NCI-H2081 treated with DMSO at 0.1 percent for 48 hours (cell line): ENCODE measurements around the gene COL9A2.

ENCODE experiments used
- DNase-seq: peaks from one replicate; lab custom pipeline; 2025; lab: John Stamatoyannopoulos, UW

Gene COL9A2

DNA sequence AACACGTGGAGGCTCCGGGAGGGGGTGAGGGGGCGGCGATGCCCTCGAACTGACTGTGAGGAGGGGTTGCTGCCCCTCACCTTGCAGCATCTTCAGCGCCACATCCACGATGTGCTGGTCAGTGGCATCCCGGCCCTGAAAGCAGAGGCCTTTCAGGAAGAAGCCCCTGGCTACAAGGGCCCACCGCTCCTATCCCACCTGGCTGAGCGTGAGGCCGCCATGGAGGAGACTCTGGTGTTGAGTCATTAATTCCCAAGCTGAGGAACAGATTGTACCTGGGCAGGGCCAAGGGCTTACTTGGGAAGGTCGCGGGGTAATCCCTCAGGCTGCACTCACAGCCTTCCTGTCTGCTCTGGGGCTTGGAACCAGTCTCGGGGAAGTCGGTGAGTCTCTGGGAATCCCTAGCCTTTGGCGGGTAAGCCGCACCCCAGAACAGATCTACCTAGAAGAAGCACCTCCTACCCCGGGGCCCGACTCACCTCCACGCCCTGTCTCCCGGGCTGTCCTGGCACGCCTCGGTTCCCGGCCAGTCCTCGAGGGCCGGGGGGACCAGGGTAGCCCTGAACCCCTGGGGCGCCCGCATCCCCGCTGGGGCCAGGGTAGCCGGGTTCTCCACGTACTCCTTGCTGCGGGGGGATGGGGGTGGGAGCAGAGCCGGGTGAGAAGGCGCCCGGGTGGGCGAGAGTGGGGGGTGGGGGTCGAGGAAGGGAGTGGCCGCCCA is 13.9 kb downstream of the COL9A2 start:
- DNase-seq: no peak

DNA sequence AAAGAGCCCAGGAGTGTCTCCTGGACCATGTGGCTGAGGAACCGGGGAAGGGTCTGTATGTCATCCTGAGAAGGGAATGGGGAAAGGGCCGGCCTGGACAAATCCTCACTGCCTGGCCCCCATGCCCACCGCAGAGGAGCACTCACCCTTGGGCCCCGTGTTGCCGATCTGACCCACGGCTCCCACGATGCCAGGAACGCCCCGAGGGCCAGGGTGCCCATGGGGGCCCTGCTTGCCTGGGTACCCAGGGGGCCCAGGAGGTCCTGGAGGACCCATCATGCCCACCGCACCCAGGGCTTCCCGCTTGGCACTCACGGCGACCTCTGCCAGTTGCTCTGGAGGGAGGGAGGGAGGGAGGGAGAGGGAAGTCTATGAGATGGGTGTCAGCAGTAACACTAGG is 14.6 kb downstream of the COL9A2 start:
- no peak for DNase-seq

DNA sequence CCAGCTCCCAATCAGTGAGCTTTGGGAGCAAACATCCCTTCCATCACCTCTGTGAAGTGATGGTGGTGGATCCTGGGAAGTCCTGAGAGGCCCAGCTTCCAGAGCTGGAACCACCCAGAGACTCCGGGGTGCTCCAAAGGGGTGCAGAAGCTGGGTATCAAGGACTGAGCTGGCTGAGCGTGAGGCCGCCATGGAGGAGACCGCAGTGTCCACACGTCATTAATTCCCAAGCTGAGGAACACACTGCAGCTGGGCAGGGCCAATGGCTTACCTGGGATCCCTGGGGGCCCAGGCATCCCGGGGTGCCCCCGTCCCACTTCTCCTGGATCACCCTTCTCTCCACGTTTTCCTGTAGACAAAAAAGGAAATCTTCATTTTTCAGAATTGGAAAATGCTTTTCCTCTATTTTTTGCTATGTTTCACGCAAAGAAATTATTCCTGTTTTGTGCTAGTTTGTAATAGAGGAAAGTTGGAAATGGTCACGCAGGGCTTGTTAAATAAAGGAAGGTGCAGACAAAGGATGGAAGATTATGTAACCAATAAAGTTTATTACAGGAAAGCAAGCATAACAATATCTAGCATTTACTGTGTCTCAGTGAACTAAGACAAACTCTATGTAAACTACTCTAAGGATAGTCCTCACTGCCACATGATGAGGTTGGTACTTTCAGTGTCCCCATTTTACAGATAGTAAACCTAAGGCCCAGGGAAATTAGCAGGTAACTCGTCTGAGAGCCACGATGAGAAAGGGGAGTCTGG is 15.4 kb downstream of the COL9A2 start:
- DNase-seq: no peak

DNA sequence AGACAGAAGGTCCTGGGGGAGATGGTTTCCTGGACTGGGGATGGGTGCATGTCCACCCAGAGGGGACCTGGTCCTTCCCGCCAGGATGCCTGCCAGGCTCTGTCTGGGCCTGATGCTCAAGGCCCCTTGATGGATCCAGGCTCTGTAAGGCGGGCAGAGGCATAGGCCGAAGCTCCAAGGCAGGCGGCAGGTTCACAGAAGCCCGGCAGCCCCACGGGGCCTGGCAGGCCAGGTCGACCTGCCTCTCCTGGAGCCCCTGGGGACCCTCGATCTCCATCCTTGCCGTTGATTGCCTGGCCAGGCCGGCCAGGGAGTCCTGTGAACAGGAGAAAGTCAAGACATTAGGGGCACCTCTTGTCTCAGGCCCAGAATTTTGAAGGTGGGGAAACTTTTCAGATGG is 16.0 kb downstream of the COL9A2 start:
- no peak for DNase-seq

DNA sequence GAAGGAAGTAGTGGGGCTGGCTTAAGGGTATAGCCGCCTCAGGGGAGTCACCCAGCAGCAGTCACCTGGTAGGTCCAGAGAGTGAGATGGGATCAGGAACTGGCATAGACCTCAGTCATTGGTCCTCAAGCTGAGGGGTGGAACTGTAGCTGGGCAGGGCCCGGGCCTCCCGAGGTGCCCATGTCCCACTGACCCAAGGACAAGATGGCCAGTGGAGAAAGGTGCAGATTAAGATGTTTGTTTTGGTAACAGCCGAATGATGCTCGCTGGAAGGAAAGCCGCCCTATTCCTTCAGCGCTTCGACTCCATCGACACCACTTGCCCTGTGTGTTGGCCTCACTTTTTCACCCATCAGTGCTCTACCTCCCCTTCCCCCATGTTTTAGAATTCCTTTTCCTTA is 16.4 kb downstream of the COL9A2 start:
- DNase-seq: no peak

DNA sequence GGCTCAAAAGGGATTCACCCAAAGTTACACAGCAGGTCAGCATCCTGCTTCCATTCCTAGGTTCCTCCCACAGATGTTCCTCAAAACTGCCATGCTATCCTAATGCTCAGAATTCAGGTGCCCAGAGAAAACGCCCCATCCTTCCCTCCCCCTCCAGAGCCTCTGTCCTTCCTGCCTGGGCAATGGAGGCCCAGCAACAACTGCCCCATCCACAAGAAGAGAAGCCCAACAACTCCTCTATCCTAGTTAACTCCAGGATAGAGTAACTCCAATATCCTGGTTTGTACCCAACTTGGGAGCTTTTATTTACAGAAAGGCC is 16.9 kb downstream of the COL9A2 start:
- no peak for DNase-seq

DNA sequence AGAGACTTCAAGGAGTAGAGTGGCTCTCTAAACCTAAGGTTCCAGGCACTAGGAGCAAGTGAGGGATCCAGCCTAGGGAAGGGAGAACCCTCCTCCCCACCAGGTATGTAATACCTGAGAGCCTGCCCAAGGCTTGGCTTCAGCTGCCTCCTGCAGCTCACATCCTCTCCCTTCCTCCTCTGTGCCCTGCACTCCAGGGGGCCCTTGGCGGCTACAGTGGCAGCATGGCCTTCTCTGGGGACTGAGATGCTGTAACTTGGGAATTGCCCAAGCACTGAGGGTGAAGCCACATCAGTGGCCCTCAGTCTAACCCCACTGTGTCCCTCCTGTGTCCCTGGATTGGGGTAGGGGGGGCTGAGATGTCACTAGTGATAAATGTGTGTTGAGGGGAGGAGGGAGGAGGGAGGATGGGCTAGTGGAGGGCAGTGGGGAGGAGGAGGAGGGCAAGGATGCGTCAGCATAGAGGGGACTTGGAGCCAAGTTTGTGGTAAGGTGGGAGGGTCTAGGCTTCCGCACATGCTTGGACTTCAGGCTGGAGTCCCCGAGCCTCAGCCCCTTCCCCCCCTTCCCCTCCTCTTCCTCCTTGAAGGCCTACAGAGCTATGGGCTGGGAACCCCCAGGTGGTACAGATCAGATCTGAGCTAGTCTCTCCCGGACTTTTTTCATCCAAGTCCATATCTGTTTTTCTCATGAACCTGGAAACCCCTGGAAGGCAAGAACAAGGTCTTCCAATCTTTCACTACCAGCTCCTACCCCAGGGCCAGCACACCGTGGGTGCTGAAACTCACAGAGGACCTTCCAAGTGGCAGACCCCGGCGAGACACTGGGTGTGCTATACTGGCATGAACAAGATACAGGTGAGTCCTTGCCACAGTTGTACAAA is 17.5 kb downstream of the COL9A2 start:
- no peak for DNase-seq

DNA sequence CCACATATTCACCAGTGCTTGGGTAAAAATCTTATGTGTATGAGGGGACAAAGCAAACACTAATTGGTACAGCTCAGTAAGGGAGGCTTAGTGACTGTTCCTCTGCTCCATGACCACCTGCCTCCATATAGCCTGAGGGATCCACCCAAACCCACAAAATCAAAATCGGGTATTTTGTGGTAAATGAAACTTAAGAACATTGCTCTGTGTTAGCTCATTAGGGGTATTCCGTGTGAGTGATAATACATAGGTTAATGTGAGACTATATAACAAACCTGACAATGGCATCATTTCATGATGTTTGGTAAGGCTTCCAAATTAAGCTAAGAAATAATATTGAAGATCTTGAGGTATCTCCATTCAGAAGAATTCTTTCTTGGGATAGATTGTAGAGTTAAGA is 25.8 kb downstream of the COL9A2 start:
- DNase-seq: no peak

DNA sequence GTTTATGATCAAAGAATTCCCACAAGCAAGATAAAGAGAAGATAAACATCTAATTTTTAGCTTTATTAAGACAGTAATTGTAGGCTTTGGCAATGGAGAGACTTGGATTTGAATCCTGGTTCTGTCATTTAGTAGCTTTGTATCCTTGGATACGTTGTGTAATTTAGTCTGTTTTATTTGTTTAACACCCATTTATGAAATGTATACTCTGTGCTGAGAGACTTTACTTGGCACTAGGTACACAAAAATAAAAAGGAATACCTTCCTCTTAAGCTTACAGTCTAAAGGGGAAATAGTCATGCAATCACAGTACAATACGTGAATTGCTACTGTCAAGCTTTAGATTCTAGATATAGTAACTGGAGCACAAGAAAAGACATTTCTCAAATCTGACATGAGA is 35.2 kb downstream of the COL9A2 start:
- DNase-seq: peak; percentile 84

DNA sequence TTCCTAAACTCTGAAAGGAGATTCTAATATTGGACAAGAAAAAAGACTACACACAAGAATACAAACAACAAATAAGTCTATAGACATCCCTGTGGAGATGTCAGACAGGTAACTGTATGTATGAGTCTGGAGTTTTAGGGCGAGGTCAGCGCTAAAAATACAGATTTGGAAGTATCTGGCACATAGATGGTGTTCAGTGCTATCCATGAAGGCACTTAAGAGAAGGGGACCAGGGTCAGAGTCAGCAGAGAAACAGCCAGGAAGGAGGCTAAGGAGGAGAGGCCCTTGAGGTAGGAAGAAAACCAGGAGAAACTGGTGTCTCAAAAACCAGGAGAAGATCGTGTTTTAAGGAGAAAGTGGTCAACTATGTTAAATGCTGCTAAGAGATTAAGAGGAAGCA is 41.0 kb downstream of the COL9A2 start:
- no peak for DNase-seq

DNA sequence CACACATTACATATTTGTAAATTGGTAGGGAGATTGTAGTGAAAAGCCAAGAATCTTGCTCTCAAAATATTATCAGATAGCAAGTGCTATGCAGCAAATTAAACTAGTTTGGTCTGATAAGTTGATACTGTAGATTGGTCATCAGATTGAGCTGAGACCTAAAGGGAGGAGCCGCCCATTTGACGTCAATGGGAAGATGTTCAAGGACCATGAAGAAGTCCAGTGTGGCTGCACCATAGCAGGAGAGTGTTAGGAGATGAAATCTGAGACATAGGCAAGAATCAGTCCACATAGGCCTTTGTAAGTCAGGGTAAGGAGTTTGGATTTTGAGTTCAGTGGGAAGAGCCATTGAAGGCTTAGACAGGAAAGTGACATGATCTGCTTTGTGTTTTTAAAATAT is 42.8 kb downstream of the COL9A2 start:
- DNase-seq: no peak

DNA sequence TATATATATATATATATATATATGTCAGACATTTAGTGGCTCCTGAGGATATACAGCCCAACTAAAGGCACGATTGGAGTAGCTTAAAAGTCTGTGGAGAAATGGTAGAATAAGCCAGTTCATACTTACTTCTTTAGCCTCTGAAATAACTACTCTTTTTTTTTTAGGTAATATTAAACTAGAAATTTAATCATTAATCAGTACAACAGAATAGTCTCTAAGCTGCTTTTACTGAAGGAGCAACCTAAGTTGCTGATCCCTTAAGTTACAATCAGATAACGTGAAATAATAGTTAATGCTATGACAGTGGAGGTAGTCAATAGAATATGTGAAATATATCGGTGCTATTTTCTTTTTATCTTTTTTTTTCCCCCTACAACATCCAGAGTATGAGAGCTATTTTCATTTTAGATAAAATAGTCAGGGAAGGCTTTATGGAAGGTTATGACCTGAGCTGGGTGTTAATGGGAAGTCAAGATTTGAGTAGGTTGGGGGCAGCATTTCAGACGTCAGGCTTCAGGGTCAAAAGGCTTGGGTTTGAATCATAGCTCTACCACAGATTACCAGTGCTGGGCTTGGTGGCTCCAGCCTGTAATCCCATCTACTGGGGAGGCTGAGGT is 43.4 kb downstream of the COL9A2 start:
- no peak for DNase-seq

DNA sequence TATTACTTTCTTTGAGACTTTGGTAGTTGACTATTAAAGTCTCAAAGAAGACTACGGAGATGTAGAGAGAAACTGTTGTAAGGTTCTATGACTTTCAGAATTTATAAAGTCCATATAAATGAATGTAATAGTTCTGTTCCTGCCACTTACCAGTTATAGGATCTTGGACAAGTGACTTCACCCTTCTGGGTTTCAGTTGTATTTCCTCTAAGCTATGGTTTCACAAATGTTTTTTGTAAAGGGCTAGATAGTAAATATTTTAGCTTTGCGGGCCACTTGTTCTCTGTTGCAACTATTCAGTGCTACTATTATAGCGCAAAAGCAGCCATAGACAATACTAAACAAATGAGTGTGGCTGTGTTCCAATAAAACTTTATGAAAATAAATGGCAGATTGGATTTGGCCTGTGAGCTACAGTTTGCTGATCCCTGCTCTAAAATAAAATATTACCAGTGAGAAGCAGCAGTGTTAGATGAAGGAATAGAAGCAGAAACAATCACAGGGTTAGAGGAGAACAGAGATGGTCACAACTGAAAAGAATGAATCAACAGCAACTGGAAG is 44.4 kb downstream of the COL9A2 start:
- no peak for DNase-seq

DNA sequence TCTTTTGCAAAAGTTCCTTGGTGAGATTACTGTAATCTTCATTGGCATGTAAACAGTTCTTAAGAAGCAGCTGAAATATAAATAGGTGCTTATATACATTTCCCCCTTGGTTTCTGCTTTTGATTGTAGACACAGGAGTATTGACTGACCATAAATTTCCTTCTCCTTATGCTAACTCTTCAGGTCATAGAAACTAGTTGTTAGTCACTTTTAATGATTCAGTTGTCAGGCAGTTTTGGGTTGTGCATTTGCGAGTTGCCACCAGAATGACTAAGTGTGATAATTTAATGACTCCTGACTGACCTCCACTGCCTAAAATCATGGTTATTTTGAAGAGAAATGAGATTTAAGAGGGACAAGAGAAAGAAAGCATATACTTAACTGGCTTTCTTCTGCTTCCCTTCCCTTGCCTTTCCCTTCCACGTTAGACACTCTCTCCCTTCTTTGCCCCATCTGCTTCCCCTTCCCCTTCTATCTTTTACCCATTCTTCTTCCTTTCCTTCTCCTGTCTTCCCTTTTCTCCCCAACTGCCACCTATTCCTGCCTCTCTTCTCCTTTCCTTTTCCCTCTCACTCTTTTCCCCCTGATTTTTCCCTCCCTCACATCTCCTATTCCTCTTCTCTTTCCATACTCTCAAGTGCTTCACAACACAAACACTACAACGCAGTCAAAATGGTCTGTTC is 46.8 kb downstream of the COL9A2 start:
- no peak for DNase-seq

DNA sequence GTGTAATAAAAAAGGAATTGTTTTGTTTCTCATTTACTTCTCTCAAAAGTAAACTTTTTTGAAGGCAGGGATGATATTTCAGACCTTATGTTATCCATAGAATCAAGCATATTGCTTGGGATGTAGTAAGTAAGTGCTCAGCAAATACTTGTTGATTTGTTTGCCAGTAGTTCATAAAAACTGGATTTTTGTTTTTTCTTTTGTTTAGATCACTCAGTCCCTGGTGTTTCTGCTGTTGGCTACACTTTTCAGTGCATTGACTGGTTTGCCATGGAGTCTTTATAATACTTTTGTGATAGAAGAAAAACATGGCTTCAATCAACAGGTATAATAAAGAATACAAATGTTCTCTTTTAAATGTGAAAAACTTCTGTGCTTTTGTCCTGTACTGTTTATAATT is 48.9 kb downstream of the COL9A2 start:
- DNase-seq: no peak

DNA sequence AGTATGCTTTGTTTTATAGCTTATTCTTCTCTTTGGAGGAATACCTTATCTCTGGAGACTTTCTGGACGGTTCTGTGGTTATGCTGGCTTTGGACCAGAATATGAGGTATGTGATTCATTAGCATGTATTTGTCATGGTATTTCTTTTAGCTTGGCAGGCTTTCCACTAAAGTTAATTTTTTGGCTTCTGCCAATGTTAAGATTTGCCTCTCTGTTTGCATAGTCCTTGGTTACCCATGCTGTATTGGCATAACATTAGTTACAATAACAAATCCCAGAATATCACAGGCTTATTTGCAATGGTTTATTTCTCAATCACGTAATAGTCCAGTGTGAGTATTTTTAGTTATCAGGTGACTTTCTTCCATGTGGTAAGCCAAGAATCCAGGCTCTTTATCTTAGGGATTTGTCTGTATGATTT is 49.3 kb downstream of the COL9A2 start:
- no peak for DNase-seq

DNA sequence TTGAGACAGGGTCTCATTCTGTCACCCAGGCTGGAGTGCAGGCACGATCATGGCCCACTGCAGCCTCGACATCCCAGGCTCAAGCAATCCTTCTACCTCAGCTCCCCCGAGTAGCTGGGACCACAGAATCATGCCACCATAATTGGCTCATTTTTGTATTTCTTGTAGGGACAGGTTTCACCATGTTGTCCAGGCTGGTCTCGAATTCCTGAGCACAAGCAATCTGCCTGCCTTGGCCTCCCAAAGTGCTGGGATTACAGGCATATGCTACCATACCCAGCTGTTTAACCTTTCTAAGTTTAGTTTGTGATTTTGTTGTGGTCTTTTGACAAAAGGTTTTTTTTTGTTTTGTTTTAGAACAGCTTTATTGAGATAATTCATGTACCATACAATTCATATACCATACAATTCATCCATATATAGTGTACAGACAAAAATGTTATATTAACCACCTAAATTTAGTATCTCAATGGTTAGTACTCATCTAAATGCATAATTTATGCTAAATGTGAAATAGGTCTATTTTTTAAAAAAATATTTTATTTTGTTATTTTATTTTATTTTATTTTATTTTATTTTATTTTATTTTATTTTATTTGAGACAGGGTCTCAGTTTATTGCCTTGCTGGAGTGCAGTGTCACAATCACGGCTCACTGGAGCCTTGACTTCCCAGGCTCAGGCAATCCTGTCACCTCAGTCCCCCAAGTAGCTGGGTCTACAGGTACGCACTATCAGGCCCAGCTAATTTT is 50.1 kb downstream of the COL9A2 start:
- no peak for DNase-seq

DNA sequence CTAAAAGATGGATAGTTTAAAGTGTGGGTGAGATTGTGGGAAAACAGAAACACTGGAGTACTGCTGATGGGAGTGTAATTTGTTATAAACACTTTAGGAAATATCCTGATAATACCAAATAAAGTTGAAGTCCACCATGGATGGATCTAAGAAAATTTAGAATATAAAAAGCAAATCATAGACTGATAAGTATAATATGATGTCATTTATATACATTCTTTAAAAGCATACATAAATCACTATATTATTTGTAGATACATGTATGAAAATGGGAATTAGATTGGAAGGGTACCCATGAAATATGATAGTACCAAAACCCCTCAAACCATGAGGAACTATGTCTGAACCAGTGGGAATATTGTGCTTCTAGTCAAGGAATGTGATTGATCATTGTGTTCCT is 51.2 kb downstream of the COL9A2 start:
- no peak for DNase-seq

DNA sequence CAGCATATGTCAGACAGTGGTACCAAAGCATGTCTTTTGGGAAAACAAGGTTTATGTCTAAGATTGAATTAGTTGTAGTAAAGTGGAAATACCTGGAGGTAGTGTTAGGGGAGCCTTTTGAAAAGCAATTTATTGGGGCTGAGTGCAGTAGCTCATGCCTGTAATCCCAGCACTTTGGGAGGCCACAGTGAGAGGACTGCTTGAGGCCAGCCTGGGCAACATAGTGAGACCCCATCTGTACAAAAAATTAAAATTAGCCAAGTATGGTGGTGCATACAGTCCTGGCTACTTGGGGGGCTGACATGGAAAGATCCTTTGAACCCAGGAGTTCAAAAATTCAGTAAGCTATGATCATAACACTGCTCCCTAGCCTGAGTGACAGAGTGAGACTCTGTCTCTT is 51.8 kb downstream of the COL9A2 start:
- no peak for DNase-seq

DNA sequence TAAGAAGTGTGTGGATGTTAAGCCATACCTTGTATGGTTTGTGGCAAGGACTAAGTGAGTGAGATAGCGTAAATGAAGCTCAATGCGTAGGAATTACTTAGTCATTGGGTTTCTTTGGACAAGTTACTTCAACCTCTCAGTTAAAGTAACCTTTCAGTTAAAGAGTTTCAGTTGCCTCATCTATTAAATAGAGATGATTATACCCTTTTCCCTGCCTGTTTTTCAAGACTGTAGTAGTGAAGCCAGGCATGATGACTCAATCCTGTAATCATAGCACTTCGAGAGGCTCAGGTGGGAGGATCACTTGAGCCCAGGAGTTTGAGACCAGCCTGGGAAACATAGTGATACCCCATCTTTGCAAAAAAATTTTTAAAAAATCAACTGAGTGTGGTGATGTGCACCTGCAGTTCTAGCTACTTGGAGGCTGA is 52.7 kb downstream of the COL9A2 start:
- no peak for DNase-seq

DNA sequence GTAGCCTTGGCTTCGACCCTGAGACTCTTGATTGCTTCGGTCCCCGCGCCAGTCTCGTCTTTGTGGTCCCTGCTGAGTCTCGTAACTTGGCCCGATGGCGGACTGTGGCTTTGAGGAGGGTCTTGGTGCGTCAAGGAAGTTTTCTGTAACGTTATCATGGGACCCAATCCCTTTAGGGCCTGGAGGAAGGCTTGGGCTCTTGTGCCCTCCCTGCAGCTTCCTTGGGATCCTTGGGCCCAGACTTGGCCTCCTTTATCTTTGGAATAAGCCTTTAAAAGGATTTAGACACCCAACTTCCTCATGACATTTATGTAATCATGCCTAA is 58.7 kb downstream of the COL9A2 start:
- no peak for DNase-seq
